NT2/D1 (cell line): ENCODE results near the gene ATG101.

Source experiments
- YY1 ChIP-seq: IDR thresholded peaks from 2 replicates; pipeline ENCODE4 v1.6.1; 2011; ENCODE audit not compliant: insufficient read length, insufficient read depth
- ZNF274 ChIP-seq: IDR thresholded peaks from 2 replicates; pipeline ENCODE4 v1.6.1; 2011; ENCODE audit warnings: mild to moderate bottlenecking, low read depth, low read length

DNA sequence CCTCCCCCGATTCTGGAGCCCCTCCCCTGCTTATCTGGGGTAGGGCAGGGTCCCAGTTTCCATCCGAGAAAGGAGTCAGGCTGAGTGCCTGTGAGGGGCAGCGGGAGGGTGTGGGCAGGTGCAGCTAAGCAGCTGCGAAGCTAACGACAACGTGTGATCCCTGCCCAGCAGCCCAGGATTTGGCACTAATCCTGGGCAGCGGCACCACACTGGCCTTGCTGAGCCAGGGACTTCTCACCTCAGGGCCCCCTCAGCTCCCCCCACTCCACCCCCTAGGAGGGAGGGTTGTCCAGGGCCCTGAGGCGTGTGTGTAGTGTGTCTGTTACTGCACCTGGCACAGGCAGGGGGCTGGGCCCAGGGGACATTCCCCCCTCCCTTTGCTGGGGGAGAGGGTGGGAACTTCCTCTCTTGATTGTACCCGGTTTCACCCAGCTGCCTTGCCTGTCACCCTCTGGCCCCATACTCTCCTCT, 11.5 kb downstream of the ATG101 start:
- TF ChIP-seq YY1 (no peak), ZNF274 (no peak)
